ENCODE data around the gene ASS1. TPM values are rescaled to one million over a fixed set of nuclear protein-coding genes. Genes with fewer than 3 reads are reported as not detected.

ASS1 gene
- total and polyA plus RNA-seq, 12 donors: 27.4 to 147 (median 53.3) TPM

DNA sequence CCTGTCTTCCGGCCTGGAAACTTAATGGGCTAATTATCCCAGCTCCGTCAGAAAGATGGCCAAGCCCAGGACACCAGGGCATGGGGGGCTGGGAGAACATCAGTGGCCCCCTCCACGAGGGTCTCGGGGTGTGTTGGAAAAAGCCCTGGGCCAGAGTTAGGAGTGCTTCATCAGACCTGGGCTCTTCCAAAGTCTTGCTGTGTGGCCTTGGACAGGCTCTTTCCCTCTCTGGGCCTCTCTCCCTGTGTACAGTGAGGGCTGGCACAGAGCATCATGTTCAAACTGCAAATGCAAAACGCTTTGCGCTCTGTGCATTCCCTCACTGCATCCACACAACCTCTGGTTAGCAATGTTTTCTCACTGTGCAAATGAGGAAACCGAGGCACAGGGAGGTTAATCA, 48.3 kb downstream of the ASS1 start:
- peaks cover 0 to 83% (median 8%) of the 10 kb centered on the region in 9 donors for H3K36me3 ChIP-seq
- no peaks in the 10 kb centered on the region for H3K4me1 ChIP-seq
- 91 to 94% methylated on average over 7 of the region's 7 CpGs for WGBS, 2 donors
- no peak for TF ChIP-seq CTCF (IDR thresholded peaks at IDR 0.05)
- H3K4me3 ChIP-seq: no peak overlapping the region
- ATAC-seq (no peak), DNase-seq (no peak)
- no peak overlapping the region for H3K27ac ChIP-seq
- H3K27me3 ChIP-seq: no peaks in the 10 kb centered on the region
- intact Hi-C loops (cut with DNase I): no loop called here
- peaks cover 0 to 10% (median 0%) of the 10 kb centered on the region in 11 donors for H3K9me3 ChIP-seq

DNA sequence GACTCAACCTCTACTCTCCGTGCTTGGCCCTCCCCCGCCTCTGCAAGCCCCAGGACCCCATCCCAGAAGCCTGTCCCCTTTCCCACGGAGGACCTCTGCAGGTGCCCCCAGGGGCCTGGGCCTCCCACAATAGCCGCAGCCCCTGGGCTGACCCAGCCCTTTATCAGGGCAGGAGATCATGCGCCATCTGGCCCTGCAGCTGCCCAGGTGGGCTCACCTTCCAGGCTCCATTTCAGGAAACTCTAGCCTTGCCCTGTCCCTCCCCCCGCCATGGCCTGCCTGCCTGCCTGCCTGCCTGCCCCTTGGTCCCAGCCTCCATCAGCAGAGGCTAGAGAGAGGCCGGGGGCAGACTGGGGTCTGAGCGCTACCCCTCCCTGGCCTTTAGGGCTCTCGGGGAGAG, 48.7 kb downstream of the ASS1 start:
- Histone ChIP-seq H3K9me3 (peaks cover 0 to 10% (median 0%) of the 10 kb centered on the region in 11 donors), H3K27me3 (no peaks in the 10 kb centered on the region), H3K4me1 (no peaks in the 10 kb centered on the region), H3K36me3 (peaks cover 0 to 87% (median 11%) of the 10 kb centered on the region in 9 donors), H3K27ac (no peak overlapping the region), H3K4me3 (no peak overlapping the region)
- 89 to 91% methylated on average over 8 to 9 of the region's 9 CpGs for WGBS, 2 donors
- TF ChIP-seq CTCF (IDR thresholded peaks at IDR 0.05): no peak
- DNase-seq: no peak
- ATAC-seq: peak in 1 of 8 donors; percentile 16
- intact Hi-C loops (cut with DNase I): no loop called here

DNA sequence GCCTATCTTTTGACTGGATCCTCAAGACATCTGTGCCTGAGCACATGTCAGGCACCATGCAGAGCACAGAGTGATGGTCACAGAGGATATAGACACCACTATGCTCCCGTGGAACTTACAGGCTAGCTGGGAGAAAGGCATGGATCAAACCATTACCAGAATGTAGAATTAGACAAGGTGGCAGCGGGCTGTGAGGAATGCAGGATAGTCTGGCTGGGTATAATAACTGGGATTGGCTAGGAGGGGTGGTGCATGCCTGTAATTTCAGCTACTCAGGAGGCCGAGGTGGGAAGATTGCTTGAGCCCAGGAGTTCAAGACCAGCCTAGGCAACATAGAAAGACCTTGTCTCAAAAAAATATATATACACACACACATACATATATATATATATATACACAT, 50.3 kb downstream of the ASS1 start:
- WGBS, 2 donors: 94 to 95% methylated on average over 3 of the region's 3 CpGs
- TF ChIP-seq CTCF (IDR thresholded peaks at IDR 0.05): no peak
- intact Hi-C loops (cut with DNase I): no loop called here
- Histone ChIP-seq H3K9me3 (peaks cover 0 to 10% (median 0%) of the 10 kb centered on the region in 11 donors), H3K27me3 (no peaks in the 10 kb centered on the region), H3K27ac (no peak overlapping the region), H3K4me3 (no peak overlapping the region), H3K4me1 (peaks cover 0 to 5% (median 0%) of the 10 kb centered on the region in 9 donors), H3K36me3 (peaks cover 0 to 90% (median 15%) of the 10 kb centered on the region in 9 donors)
- no peak for ATAC-seq
- DNase-seq: no peak

DNA sequence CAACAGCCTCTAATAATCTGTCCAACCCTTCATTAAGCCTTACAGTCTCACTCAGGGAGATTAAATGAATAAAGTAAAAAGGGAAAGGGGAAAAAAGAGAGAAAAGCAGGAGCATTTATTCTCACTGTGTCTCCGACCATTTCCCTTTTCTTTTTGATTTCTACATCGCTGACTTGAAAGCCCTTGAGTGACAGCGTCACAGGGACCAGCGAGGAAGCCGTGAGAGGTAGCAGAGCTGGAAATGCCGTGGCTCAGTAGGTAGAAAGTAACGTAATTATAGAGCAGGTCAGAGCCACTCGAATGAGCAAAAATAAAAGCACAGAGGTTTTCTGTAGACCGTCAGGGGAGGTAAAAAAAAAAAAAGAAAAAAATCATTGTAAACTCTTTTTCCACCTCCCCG, 52.4 kb downstream of the ASS1 start:
- 90 to 94% methylated on average over 10 of the region's 10 CpGs for whole genome bisulfite sequencing, 2 donors
- TF ChIP-seq CTCF (IDR thresholded peaks at IDR 0.05): no peak
- intact Hi-C loops (cut with DNase I): no loop called here

More for the DNA sequence above, 52.4 kb downstream of the ASS1 start:
- no peaks in the 10 kb centered on the region for H3K27me3 ChIP-seq
- H3K4me3 ChIP-seq: no peak overlapping the region
- peaks cover 0 to 77% (median 15%) of the 10 kb centered on the region in 9 donors for H3K36me3 ChIP-seq
- ATAC-seq: no peak
- H3K9me3 ChIP-seq: peaks cover 0 to 10% (median 0%) of the 10 kb centered on the region in 11 donors
- DNase-seq: no peak
- no peak overlapping the region for H3K27ac ChIP-seq
- peaks cover 0 to 8% (median 0%) of the 10 kb centered on the region in 9 donors for H3K4me1 ChIP-seq
